ENCODE data around the gene RCAN1.
A peak's percentile ranks its signal among the peaks of the same experiment; 100 is the strongest.

The RCAN1 gene

DNA sequence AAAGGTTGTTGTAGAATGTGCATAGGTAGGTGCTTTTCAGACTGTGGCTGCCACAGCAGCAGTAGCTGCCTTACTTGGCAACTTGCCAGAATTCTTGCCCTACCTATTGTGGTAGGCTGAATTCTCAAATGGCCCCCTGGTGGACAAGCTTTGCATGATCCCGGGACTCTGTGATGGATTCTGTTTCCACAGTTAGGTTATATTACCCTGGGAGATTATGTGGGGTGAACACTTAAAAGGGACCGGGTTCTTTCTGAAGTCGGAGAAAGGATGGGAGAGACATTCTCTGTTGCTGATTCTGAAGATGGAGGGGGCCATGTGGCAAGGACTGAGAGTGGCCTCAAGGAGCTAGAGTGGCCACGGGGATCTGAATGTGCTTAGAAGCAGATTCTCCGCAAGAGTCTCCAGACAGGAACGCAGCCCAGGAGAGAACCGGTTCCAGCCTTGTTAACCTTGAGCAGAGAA, 70.8 kb downstream of the RCAN1 start:
- DNase-seq (ENCODE audit: low spot score) (peak; percentile 64), FAIRE-seq (no peak)

- FAIRE-seq (no peak), DNase-seq (ENCODE audit: low spot score) (no peak)
Observed at GRCh38 chr21:34543017-34543416, 71.9 kb downstream of the RCAN1 start.

DNA sequence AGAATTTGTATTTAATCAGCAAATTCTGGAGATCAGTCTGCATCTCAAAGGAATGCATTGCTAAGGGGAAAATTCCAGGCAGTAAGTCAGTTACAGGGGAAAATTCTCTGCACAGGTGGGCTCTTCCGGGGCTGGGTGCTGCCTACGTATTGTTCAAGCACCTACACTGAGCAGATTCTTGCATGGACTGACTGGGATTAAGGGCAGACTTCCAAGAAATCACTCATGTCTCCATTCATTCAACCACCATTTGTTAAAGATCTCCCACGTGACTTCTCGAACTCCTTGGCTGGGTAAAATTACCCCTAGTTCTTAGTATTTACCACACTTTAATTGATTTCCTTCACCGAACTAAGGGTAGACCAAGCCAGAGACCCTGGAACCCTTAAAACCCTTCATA, 74.7 kb downstream of the RCAN1 start:
- DNase-seq (ENCODE audit: low spot score) (no peak), FAIRE-seq (no peak)

GRCh38 chr21:34537838-34538237, 77.1 kb downstream of the RCAN1 start:
- FAIRE-seq (no peak), DNase-seq (ENCODE audit: low spot score) (no peak)

- DNase-seq (ENCODE audit: low spot score) (peak; percentile 42), FAIRE-seq (no peak)
Observed at GRCh38 chr21:34536820-34537219, 78.1 kb downstream of the RCAN1 start.

DNA sequence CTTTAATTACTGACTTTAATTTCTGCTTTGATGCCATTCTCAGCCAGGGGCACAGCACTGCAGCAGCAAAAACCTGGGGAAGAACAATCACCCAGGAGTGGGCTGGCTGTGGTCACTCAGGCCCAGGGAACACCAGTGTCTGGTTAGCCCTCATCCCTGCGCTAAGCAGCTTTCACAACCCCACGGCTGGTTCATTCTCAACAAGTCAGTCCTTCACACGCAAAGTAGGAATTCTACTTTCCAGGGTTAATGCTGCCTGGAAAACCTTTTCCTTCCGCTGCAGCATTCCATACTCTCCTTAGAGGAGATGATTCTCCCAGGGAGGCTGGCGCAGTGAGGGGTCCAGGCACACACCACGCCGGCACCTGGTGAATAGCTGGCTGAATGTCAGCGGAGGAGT, 78.6 kb downstream of the RCAN1 start:
- FAIRE-seq (no peak), DNase-seq (ENCODE audit: low spot score) (no peak)

DNA sequence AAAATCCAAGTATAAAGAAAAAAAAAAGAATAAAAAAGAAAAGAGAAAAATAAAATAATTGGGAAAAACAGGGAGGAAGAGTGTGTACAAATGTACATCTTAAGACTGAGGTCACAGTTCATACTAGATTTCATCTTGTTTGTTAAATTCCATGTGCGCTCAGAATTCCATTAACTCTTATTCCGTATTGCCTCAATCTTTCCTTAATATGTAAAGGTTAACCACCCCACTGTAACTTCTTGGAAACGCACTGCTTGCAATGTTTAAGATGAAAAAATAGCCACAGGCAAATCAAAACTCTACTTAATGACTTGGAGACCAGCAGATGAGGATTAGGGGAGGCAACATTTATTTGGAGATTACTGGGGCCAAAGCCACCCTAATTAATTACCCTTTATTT, 79.0 kb downstream of the RCAN1 start:
- FAIRE-seq (no peak), DNase-seq (ENCODE audit: low spot score) (no peak)

DNA sequence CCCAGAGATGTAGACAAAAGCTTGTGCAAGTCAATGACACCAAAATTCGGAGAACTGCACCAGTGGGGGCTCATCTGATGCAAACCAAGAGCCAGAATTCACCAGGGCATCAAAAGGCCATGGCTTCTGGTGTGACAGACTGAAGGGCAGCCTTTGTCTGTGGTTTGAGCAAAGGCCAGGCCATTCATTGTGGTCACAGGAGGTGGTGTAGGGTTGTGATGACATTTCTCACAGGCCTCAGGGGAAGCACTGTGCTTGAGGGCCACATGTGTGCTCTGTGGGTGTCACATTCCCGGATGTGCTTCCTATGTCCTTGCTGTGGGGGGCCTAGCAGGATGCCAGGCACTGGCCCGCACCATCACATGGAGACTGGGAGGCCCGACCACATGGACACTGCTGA, 80.4 kb downstream of the RCAN1 start:
- peak; percentile 70 for DNase-seq (ENCODE audit: low spot score)
- peak; percentile 46 for FAIRE-seq

- FAIRE-seq (no peak), DNase-seq (ENCODE audit: low spot score) (no peak)
Observed at GRCh38 chr21:34533938-34534337, 81.0 kb downstream of the RCAN1 start.

DNA sequence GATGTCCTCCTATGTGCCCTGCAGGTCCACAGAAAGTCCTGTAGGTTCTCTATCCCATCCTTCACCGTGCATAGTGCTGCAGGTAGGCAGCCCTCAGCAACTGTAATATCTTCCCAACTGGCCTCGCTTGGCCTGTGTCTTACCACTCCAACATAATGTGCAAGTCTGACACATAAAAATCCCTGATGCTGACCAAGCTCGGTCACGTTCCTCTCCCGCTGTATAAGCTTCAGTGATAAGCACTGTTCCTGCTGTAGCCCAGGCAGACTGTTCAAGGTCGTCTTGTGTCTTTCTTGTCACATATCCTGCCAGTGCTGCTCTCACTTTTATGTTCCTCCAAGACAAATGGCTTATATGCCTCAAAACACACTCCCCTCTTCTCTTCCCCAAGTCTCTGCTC, 83.5 kb downstream of the RCAN1 start:
- DNase-seq (ENCODE audit: low spot score) (no peak), FAIRE-seq (no peak)

DNA sequence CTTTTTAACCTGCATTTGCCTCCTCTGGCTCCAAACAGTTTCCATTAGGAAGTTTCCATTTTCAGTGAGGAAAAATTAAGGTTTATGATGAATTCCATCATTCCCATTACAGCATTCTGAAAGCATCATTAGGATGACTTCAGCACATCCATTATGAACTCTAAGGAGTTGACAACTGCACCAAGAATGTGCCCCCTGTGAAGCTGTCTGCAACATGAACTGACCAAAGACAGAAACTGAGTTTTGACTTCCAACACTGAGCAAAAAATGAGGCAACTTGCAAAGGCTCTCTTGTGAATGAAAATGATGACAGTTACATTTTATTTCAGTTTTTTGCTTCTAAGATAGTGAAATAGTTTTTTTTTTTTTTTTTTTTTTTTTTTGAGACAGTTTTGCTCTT, 84.7 kb downstream of the RCAN1 start:
- DNase-seq (ENCODE audit: low spot score) (peak; percentile 60), FAIRE-seq (no peak)

DNA sequence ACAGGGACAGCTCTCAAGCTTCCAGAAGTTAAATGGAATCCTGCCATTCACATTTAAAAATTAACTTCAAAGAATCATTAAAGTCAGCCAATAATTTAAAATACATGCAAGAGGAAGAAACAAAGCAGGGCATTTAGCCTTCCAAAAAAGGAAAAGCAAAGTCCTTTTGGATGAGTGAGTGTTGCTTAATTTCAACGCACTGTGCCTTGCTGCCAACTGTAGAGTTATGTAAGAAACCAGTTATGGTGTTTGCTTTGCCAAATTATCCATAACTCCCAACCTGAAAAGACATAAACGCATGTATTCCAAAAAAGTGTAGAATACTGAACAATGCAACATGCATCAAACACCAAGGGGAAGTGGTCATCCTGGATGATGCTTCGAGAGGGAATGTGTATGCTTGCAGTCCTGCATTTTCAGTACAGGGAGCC, 86.8 kb downstream of the RCAN1 start:
- no peak for DNase-seq (ENCODE audit: low spot score)
- no peak for FAIRE-seq

- DNase-seq (ENCODE audit: low spot score) = peak; percentile 97
- FAIRE-seq = peak; percentile 95
Observed at GRCh38 chr21:34526618-34527290, 88.2 kb downstream of the RCAN1 start.

DNA sequence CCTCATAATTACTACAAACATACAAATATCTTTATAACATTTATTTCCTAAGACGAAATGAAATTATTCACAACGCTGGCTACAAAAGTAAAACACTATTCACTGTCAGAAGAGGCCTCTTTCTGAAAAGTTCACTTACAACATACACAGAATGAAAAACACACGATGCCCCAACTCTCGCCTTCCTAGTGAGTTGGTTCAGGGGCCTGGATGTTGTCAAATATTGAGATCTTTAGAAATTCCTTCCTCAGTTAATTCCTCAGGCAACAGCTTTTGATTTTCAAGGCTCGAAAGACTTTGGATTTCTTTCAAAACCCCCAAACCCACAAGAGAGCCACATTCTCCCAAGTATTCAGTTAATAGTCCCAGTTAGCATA, 88.7 kb downstream of the RCAN1 start:
- FAIRE-seq (no peak), DNase-seq (ENCODE audit: low spot score) (peak; percentile 11)

DNA sequence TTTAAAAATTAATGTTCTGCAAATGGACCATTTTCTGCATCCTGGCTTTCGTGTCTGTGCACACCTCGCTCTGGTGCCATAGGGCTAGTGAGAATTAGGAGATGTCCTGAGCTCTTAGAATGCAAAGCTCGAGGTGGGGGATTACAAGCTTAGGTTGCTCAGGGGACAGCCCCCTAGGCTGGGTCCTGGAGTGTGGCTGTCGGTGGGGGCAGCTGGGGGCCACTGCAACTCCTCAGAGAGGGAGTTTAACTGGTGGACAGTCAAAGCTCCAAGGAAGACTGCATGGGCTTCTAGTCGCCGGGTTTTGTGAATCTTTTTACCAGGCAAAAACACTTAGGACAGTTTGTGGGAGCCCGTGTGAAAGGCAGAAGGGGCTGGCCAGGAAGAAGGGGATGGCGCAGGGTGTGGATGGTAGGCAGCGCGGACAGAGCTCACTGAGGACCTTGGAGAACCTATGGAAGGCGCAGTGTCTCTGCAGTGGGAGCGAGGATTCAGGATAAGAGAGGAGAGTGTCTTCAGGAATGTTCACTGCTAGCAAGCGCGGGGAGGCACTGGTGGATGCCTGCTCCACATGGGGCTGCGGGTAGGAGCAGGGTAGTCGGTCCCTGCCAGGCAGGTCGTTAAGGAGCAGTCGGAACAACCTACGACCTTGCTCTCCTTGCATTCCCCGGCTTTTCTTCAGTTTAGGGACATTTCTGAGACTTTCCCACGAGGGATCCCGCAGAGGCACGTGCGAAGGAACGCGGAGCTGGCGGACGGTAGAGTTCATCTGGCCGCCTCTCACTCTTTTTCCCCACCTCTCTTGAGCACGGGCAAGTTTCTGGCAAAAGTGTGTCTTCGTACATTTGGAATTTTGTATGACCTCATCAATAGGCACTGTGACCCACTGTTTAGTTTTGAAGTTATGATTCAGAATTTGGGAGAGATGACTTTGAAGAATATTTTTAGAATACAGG, 90.0 kb downstream of the RCAN1 start:
- no peak for FAIRE-seq
- peak; percentile 45 for DNase-seq (ENCODE audit: low spot score)

DNA sequence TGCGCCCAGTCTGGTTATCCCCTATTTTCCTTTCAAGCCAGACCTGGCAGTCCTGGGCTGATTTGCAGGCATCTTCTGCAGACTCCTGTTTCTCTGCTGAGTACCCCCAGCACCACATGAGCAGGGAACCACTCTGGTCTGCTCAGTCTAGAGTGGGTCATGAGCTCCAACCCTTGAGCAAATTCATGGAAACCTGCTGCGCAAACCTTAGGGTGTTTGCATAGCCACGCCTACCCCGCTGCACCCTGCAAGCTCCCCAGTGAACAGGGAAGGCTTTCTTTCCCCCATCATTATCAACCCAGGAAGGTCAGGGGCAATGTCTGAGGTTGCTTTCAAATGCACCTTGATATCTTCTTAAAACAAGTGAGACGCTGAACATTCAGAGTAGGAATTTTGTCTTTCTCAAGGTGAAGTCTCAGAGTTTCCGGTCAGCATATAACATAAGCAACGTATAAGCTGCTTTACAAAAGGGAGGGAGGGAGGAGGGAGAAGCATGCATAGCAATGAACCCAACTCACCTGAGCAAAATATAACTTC, 91.8 kb downstream of the RCAN1 start:
- DNase-seq (ENCODE audit: low spot score) (no peak), FAIRE-seq (no peak)

DNA sequence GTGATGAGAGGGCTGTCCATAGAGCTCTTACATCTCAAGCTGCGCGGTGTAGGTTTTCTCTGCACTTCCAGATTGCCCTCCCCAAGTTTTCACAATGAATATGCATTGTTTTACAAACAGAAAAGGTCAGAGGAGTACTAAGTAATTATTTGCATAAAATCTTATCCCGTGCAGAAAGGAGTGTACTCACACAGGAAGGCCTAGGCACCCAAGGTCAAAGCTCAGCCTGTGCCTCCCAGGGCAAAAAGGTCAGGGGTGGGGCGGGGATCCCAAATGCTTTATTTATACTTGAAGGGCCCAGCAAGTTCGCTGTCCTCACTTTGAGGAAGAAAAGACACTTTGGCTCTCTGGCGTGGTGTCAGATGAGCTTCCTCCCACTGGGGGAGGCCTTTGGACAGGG, 92.6 kb downstream of the RCAN1 start:
- DNase-seq (ENCODE audit: low spot score) = no peak
- no peak for FAIRE-seq

- no peak for DNase-seq (ENCODE audit: low spot score)
- FAIRE-seq = no peak
Observed at GRCh38 chr21:34521561-34521960, 93.4 kb downstream of the RCAN1 start.

DNA sequence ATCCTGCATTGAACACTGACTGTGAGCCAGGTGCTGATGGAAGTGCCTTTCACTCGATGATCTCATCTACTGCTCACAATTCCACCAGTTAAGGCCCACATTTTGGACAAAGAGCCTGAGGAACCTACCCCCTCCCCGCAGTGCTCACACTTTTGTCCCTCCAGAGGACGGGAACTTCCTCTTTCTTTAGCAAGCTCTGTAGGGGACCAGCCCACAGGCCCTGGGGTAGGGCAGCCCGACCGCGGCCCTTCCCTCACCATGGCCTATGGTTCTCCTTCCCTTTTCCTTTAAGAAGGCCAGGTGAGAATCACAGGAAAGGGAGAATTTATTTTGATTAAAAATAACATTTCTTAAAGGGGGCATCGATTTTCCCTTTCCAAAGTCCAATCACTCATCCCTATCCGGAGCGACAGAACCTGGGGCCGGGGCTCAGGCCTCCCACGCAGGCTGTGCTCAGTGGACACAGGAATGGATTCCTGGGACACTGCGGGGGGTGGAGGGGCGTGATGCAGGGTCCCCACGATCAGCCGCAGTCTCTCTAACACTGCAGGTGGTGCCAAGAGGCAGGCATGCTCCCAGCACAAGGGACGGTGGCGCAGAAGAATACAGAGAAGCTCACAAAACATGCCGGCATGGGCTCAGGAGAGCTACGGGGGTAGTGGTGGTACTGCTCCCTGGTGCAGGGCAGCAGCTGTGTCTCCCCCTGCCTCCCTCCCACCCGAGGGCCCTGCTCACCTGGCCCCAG, 94.0 kb downstream of the RCAN1 start:
- DNase-seq (ENCODE audit: low spot score) (no peak), FAIRE-seq (no peak)

DNA sequence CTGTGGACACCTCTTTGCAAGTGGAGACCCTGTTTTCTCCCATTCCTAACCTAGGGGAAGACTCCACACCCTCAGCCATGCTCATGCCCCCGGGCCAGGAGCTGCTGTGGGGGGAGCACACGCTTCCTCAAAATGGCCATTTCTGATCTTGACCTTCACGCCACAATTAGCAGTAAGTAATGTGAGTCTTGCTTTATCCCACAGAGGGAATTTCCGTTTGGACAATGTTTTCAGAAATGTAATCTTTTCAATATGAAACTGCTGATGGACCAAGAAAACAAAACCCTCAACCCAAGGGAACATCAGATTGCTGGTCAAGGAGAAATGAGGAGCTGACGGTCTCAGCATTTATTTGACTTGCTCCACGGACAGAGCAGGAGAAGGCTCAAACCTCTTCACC, 94.6 kb downstream of the RCAN1 start:
- FAIRE-seq = no peak
- no peak for DNase-seq (ENCODE audit: low spot score)

DNA sequence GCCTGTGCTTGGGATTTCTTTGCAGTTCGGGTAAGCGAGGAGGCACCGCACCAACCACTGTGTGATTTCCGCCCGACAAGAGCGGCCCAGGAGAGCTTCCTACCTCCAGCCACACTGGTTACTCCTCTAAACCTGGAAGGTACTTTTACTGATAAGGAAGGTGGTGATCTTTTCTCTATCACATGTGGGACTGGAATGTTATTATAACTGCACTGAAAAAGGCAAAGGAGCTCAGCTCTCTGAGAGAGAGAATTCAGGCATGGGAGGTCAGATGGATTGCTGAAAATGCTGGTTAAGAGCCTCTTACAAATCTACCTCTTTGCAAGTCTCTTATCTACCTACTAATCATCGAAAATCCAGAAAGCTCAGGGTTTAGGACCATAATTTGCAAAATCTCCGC, 95.2 kb downstream of the RCAN1 start:
- DNase-seq (ENCODE audit: low spot score) = no peak
- no peak for FAIRE-seq

GRCh38 chr21:34519016-34519415, 95.9 kb downstream of the RCAN1 start:
- DNase-seq (ENCODE audit: low spot score) = no peak
- no peak for FAIRE-seq

Measured in RCC 7860 (cell line).